ENCODE measurements around the gene PTCD1.

DNA sequence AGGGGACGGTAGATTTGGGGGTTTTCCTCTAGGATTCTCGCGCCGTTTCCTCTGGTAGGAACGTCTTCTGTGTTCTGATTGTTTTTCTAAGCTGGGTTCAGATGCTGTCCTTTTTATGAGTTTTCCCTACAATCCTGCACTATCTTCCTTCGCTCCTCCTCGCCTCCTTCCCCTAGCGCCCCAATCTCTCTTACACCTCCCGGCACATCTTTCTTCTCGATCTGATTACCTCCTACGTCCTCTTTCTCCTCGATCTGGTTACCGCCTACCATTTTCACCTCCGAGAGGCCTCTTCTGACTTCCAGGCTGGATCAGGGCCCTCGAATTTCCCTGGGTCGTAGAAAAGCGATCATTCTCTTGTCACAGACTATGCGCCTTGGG is 29.4 kb downstream of the PTCD1 start:
- TF ChIP-seq ESRRA (CRISPR knock-in tag; IDR thresholded peaks at IDR 0.05; ENCODE audit: borderline replicate concordance) (no peak), TCF7 (CRISPR knock-in tag; IDR thresholded peaks at IDR 0.05; ENCODE audit: low read depth) (no peak), GABPB1 (CRISPR knock-in tag; IDR thresholded peaks at IDR 0.05) (no peak), PRRX2 (CRISPR knock-in tag; IDR thresholded peaks at IDR 0.05) (no peak), RELA (CRISPR knock-in tag; IDR thresholded peaks at IDR 0.05; ENCODE audit: borderline replicate concordance) (no peak), MYBL2 (CRISPR knock-in tag; IDR thresholded peaks at IDR 0.05) (no peak), SP1 (CRISPR knock-in tag; conservative IDR thresholded peaks at IDR 0.05) (no peak), NFYB (CRISPR knock-in tag; conservative IDR thresholded peaks at IDR 0.05; ENCODE audit: low read depth) (no peak), TEAD4 (CRISPR knock-in tag; IDR thresholded peaks at IDR 0.05) (no peak)
- TF ChIP-seq, protein P1, sequence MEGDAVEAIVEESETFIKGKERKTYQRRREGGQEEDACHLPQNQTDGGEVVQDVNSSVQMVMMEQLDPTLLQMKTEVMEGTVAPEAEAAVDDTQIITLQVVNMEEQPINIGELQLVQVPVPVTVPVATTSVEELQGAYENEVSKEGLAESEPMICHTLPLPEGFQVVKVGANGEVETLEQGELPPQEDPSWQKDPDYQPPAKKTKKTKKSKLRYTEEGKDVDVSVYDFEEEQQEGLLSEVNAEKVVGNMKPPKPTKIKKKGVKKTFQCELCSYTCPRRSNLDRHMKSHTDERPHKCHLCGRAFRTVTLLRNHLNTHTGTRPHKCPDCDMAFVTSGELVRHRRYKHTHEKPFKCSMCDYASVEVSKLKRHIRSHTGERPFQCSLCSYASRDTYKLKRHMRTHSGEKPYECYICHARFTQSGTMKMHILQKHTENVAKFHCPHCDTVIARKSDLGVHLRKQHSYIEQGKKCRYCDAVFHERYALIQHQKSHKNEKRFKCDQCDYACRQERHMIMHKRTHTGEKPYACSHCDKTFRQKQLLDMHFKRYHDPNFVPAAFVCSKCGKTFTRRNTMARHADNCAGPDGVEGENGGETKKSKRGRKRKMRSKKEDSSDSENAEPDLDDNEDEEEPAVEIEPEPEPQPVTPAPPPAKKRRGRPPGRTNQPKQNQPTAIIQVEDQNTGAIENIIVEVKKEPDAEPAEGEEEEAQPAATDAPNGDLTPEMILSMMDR (IDR thresholded peaks at IDR 0.05) = no peak
- TF ChIP-seq, protein P2, sequence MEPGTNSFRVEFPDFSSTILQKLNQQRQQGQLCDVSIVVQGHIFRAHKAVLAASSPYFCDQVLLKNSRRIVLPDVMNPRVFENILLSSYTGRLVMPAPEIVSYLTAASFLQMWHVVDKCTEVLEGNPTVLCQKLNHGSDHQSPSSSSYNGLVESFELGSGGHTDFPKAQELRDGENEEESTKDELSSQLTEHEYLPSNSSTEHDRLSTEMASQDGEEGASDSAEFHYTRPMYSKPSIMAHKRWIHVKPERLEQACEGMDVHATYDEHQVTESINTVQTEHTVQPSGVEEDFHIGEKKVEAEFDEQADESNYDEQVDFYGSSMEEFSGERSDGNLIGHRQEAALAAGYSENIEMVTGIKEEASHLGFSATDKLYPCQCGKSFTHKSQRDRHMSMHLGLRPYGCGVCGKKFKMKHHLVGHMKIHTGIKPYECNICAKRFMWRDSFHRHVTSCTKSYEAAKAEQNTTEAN (CRISPR knock-in tag; IDR thresholded peaks at IDR 0.05) = no peak
- TF ChIP-seq, protein P3, sequence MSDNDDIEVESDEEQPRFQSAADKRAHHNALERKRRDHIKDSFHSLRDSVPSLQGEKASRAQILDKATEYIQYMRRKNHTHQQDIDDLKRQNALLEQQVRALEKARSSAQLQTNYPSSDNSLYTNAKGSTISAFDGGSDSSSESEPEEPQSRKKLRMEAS (CRISPR knock-in tag; IDR thresholded peaks at IDR 0.05) = no peak
- TF ChIP-seq, protein P4, sequence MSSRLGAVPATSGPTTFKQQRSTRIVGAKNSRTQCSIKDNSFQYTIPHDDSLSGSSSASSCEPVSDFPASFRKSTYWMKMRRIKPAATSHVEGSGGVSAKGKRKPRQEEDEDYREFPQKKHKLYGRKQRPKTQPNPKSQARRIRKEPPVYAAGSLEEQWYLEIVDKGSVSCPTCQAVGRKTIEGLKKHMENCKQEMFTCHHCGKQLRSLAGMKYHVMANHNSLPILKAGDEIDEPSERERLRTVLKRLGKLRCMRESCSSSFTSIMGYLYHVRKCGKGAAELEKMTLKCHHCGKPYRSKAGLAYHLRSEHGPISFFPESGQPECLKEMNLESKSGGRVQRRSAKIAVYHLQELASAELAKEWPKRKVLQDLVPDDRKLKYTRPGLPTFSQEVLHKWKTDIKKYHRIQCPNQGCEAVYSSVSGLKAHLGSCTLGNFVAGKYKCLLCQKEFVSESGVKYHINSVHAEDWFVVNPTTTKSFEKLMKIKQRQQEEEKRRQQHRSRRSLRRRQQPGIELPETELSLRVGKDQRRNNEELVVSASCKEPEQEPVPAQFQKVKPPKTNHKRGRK (CRISPR knock-in tag; IDR thresholded peaks at IDR 0.05; ENCODE audit: borderline replicate concordance) = no peak

Data from WTC11 (cell line).